Activated T-helper 1 cell treated with Interleukin-2 at 50 U/mL for 16 hours (primary cell): ENCODE results near the gene PARP15.

Experiments used
- DNase-seq: peaks from one replicate; pipeline ENCODE4 v3.0.0-alpha.2; 2020; ENCODE audit warnings: low read depth

PARP15 gene

GRCh38 chr3:122572940-122573412, 4.5 kb upstream of the PARP15 start:
- no peak for DNase-seq

DNA sequence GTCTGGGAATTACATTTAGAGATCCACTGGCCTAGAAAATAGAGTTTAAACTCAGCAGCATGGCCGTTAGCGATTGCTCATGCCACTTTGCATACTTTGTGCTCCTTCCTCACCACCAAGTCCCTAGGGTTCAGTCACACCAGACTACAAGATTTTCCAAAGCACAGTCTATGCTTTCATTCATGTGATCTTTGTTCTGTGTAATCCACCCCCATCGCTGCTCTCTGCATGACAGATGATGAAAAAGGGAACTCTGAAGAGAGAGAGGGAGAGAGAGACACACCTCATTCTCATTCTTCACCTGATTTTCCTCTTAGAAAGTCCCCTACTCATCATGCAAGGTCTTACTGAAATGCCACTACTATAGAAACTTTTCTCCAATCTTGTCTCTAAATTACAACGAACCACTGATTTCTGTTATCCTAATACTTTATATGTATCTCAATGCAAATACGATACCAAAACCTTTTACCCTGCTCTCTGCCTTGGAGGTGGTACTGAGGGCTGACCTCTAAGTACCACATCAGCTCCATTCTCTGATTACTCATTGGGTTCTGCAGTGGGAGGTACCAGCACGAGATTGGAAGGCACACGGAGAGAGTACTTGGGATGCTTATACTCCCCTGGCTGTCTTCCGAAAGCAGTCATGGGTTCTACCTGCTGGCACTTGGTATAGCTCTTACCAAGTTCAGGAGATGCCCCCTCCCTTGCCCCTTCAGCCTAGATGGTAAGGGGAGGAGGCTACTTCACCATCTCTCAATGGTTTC, 1.1 kb upstream of the PARP15 start:
- DNase-seq, result no peak

DNA sequence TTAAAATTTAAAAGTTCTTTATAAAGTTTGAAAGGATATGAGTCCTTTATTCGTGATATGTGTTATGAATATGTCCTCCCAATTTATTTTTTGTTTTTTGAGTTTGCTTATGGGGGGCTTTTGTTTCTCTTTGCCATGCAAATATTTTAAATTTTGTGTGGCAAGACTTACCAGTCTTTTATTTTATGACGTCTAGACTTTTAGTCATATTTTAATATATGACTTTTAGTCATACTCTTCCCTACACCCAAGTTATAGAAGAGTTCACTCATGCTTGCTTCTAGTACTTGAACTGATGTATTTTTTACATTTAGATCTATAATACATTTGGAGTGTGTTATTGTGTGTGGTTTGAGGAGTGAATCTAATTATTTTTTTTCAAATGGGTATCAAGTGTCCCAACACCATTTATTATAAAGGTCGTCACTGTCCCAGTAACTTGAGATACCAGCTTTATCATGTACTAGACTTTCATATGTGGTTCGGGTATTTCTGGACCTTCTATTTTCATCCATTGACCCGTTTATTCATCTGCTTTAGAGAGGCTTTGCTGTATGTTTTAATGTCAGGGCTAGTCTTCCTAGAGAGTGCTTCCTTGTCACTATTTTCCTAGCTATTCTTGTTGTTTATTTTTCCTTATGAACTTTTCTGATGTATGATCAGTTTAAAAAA, 755 bp downstream of the PARP15 start:
- DNase-seq, result no peak

- DNase-seq, result no peak
Measured at GRCh38 chr3:122580470-122580869, 3.0 kb downstream of the PARP15 start.

- no peak for DNase-seq
Measured at GRCh38 chr3:122581622-122582021, 4.2 kb downstream of the PARP15 start.

DNA sequence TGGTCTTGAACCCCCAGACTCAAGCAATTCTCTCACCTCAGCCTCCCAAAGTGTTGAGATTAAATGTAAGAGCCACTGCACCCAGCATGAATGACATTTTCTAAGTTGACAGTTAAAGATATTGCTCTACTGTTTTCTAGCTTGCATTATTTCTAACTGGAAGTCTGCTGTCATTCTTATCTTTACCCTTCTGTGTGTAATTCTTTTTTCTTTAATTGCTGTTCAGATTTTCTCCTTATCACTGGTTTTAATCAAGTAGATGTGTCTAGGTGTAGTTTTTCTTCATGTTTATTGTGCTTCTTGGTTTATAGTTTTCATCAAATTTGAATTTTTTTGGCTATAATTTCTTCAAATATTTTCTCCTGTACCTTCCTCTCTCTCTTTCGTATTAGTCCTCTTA, 4.9 kb downstream of the PARP15 start:
- no peak for DNase-seq

- no peak for DNase-seq
Measured at GRCh38 chr3:122586098-122586497, 8.6 kb downstream of the PARP15 start.

DNA sequence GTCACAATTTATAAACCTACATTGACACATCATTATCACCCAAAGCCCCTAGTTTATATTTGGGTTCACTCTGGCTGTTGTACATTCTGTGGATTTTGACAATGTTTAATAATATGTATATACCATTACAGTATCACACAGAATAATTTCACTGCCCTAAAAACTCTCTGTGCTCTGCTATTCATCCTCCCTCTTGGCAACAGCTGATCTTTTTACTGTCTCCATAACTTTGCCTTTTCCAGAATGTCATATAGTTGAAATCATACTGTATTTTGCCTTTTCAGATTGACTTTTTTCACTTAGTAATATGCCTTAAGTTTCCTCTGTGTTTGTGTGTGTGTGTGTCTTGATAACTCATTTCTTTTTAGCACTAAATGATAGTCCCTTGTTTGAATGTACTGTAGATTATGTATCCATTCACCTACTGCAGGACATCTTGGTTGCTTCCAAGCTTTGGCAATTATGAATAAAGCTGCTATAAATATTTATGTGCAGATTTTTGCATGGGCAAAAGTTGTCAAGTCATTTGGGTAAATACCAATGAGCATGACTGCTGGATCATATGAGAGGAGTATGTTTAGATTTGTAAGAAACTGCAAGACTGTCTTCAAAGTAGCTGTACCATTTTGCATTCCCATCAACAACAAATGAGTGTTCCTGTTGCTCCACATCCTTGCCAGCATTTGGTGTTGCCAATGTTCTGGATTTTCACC, 9.5 kb downstream of the PARP15 start:
- DNase-seq, result no peak

DNA sequence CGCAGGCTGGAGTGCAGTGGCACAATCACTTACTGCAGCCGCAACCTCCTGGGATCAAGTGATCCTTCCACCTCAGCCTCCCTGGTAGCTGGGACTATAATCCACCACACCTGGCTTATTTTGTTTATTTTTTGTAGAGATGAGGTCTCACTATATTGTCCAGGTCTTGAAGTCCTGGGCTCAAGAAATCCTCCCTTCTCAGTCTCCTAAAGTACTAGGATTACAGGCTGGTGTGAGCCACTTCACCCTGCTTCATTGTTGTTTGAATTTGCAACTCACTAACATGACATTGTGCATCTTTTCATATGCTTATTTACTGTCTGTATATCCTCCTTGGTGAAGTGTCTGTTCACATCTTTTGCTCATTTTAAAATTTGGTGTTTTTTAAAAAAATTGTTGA, 10.1 kb downstream of the PARP15 start:
- no peak for DNase-seq

DNA sequence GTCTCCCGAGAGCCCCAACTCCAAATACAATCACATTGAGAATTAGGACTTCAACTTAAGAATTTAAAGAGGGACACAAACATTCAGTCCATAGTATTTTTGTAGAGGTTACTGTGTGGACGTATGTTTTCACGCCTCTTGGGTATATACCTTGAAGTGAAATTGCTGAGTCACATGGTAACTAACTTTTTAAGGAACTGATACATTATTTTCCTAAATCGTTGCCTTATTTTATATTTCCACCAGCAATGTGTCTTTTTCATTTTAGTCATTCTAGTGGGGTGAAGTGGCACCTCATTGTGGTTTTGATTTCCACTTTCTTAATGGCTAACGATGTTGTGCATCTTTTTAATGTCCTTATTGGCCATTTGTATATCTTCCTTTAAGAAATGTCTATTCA, 11.8 kb downstream of the PARP15 start:
- DNase-seq, result no peak

GRCh38 chr3:122590610-122591009, 13.2 kb downstream of the PARP15 start:
- DNase-seq, result no peak

- no peak for DNase-seq
Measured at GRCh38 chr3:122594025-122594424, 16.6 kb downstream of the PARP15 start.

DNA sequence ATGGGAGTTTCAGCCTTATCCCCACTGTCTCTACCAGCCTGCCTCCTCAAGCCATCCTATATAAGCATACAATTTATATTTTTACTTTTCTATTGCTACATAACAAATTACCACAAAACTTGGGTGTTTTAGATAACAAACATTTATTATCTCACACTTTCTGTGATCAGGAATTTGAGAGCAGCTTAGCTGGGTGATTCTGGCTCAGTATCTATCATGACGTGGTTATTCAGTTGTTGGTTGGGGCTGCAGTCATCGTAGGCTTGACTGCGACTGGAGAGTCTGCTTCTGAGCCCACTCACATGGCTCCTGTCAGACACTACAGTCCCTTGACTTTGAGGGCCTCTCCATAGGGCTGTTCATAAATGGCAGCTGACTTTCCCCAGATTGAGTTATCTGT, 20.7 kb downstream of the PARP15 start:
- DNase-seq, result no peak

DNA sequence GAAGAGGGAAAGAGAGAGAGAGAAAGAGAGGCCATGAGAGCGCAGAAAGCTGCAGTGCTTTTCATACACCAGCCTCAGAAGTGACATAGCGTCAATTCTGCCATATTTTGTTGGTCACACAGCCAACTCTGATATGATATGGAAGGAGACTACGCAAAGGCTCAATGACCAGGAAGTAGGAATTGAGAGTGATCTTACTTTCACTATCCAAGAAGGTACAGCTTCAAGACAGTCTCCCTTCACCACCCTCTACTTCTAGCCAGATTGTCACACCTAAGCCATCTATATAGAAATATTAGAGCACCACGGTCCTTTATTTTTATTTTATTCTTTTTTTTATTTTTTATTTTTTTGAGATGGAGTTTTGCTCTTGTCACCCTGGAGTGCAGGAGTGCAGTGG, 21.1 kb downstream of the PARP15 start:
- DNase-seq, result no peak

- DNase-seq, result no peak
Measured at GRCh38 chr3:122602011-122602710, 24.7 kb downstream of the PARP15 start.

DNA sequence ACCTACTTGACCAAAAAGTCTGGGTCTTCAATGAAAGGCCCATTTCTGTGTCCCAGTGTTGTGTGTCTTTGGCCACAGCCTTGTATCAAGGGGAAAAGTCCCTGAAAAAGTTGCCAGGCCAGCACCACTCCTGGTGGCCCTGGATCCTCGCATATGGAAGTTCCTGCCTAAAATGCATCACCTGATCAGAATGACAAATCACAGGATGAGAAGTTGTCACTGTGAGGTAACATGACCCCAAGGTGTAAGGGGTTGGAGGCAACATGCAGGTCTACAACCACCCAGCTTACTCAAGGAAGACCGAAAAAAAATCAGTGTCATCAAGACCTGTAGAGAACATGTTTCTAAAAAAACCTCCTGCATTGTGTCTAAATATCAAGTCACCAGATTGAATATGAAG, 25.6 kb downstream of the PARP15 start:
- DNase-seq, result no peak

- DNase-seq, result no peak
Measured at GRCh38 chr3:122606330-122606729, 28.9 kb downstream of the PARP15 start.

DNA sequence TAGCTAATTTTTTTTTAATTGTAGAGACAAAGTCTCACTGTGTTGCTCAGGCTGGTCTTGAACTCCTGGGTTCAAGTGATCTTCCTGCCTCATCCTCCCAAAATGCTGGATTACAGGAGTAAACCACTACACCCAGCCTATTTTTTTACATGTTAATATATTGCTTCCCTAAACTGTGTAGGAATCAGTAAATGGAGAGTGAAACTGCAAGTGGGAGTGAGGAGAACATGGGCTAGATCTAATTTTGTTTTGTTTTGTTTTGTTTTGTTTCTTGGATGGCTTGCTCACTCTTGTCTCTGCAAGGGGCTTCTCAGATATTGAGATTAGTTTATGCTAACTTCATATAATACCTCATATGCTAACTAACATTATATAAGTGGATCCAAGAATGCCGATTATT, 31.5 kb downstream of the PARP15 start:
- DNase-seq, result no peak

DNA sequence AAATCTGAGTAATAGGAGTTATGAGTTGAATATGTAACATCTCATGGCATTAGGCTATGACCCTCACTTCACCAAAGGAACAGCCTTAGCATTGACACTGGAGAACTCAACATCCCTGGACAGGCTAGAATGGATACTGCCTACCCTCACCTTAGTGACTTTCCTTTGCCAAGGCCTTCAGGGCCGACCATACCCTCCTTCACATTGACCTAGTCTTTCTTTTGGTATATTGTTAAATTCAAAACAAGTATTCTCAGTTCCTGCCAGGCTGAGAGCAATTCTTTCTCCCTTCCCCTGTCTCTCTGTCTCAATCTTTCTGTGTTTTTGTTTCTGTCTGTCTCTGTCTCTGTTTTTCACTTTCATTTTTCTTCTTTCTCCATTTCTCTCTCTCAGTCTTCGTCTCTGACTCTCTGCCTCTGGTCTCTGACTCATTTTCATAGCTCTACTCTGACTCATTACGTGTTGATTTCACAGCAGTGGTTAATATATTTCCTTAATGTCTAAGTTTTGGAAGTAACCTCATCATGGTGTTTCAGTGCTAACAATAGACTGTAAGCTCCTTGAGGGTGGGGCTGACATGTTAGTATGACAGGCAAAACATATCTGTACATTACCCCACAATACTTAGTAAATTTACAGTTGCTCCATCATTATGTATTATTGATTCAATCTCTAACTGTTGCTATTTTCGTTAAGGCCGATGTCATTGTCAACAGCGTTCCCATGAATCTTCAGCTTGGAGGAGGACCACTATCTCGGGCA, 32.5 kb downstream of the PARP15 start:
- DNase-seq, result no peak

DNA sequence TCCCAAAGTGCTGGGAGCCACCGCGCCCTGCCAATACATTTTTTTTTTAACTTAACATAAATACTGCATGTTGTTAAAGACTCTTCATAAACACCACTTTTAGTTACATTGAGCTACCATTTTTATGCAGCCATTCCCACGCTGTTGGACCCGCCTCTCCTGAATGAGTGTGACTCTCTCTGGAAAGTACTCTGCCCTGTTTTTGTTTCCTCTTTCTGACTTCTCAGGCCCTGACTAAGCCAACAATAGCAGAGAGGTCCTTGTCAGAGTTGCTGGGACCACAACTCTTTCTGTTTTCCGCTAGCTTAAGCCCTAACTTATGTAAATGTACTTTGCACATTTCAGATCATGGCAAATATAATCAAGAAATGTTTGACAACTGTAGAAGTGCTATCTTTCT, 35.2 kb downstream of the PARP15 start:
- DNase-seq, result no peak

- DNase-seq, result no peak
Measured at GRCh38 chr3:122615303-122615702, 37.9 kb downstream of the PARP15 start.

GRCh38 chr3:122618614-122619013, 41.2 kb downstream of the PARP15 start:
- no peak for DNase-seq
